SK-N-DZ (cell line): Measurements from ENCODE around the gene B3GLCT. TPM values are rescaled to one million over a fixed set of nuclear protein-coding genes. Genes with fewer than 3 reads are reported as not detected.
A peak's percentile ranks its signal among the peaks of the same experiment; 100 is the strongest.
"Not testable (repeated sequence)": the region's sequence is repeated elsewhere in the genome, so short reads cannot be mapped to it uniquely, and the experiment has no call there.

Experiments used
- DNase-seq: peaks from one replicate; pipeline ENCODE4 v3.0.0-alpha.2; 2015; ENCODE audit warnings: low spot score
- polyA plus RNA-seq, 2 experiments: library from polyadenylated mRNA; depleted of rRNA; stranded (reverse); fragments of >200 nt; gene quantifications; 2 replicates each; pipeline ENCODE4 v1.2.3, GENCODE V29; 2014

Gene B3GLCT
- 13.8 and 15.3 TPM in 2 replicates for polyA plus RNA-seq (2014; cell fraction: cytosol; rRNA removed)
- polyA plus RNA-seq (2014; cell fraction: nucleus; rRNA removed), result 9.0 and 11.3 TPM in 2 replicates

GRCh38 chr13:31199849-31200636 is at the start of gene B3GLCT:
B3GLCT (plus strand) TSS chr13:31199975; CDS start chr13:31200085, 110 bp downstream.
- DNase-seq, result peak; percentile 80

DNA sequence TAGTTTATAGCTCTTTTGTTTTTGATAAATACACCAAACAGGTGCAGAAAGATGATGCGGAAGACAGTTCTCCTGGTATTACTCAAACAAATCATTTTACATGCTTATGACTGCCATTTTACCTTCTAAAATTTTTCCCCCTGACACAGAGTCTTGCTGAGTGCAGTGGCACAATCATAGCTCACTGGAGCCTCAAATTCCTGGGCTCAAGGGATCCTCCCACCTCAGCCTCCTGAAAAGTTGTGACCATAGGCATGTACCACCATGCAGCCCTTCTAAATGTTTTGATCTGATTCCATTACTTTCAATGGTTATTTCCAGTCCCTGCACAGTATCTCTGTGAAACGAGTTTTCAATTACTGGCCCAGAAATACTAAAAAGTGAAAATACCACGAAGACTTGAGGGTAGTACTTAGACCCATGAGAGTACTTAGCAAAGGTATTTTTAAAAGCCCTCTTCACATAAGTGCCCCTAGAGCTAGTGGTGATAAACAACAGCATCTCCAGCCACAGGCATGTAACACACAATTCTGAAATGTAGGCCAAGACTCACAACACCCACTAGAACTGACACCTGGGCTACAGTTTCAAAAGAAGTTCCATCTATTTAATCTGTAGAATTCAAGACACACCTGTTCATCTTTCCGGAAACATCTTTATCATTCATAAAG is 49.3 kb upstream of the B3GLCT start:
- DNase-seq, result no peak

GRCh38 chr13:31151837-31152236 is 47.9 kb upstream of the B3GLCT start:
- no peak for DNase-seq

DNA sequence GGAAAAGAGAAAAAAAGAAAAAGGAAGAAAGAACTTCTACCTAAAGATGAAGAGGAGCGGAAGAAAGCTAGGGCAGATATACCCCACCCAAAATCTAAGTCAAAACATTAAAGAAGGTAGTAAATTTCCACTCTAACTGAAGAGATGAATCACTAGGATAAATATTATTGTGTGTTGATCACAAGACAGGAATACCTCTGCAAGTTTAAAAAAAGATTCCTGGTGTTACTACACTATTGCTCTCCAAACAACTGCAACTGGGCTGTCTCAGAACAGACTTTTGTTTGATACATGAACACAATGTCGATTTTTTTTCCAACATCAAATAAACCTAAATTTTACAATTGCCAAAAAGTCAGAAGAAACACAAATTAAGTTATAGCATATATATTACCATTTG is 44.8 kb upstream of the B3GLCT start:
- DNase-seq, result no peak

DNA sequence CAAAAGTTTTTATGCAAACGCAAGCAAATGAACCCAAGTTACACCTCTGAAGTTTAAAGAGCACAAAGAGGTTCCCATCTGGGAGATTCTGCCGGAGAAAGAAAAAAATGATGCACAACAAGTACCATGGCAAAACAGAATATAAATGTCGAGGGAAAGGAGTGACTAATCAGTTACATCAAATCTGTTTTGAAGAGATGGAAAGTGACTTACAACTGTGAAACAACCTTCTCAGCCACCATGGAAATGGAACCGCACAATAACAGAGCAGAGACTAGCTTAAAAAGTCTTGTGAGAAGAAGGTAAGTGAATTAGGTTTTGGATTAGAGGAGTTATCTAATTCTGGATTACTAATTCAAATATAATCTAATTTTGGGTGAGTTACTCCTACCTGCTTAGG is 40.5 kb upstream of the B3GLCT start:
- peak; percentile 58 for DNase-seq

DNA sequence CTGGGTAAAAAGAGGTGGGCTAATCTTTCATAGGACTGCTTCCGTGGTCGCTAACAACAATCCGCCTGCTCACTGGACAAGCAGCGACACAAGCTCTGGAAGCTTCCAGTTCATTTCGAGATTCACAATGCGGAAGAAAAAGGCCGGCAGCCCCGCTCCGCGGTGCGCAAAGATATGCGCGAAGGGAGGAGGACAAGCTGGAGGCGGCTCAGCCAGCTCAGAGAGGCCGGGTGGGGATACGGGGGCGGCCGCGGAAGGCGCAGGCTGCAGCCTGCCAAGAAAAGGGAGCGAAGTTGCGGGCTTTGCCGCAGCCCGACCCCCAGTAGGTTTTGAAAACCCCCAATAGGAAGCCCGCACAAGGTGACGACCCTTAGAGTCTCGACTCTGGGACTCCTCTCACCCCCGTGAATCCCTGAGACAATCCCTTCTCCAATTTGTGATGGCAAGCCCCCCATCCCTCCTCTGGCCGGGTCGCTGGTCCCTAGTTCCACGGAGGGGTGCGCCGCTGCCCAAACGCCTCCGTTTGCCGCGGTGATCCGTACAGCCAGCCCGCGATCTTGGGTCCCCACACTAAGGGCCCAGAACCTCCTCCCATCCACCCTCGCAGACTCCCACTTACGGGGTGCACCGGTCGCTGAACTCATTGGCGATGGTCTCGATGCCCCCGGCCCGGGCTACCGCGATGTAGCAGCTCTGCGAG is 38.8 kb upstream of the B3GLCT start:
- peak; percentile 76 for DNase-seq

DNA sequence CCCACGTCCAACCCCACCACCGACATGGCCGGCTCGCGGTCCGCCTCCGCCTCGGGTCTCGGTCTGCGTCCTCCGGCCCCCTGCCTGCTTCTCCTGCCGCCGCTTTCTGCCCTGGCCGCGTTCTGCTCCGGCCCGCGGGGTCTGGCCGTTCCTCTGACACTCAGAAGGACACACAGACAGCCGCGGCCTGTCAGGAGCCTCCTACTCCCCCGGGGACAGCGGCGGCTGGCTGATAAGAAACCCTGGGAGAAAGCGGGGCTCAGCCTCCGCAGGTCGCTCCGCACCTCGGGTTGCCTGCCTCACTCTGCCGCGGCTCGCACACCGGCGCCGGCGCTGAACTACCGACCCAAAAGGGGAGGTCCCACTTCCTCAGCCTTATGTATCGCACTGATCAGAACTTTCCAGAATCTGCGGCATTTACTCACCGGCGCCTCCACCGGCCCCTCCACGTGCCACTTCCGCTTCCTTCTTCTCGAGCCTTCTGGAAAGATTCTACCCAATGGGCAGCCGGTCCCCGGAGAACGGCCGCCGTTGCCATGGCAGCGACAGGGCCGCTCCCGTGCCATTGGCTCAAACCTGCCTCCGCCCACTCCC is 38.1 kb upstream of the B3GLCT start, which contains the start of gene HSPH1:
TSS of gene HSPH1 (minus strand) at position 348 of the 594 bp plus-strand sequence. CDS start at position 26, 322 bp downstream.
- DNase-seq, result peak; percentile 99

DNA sequence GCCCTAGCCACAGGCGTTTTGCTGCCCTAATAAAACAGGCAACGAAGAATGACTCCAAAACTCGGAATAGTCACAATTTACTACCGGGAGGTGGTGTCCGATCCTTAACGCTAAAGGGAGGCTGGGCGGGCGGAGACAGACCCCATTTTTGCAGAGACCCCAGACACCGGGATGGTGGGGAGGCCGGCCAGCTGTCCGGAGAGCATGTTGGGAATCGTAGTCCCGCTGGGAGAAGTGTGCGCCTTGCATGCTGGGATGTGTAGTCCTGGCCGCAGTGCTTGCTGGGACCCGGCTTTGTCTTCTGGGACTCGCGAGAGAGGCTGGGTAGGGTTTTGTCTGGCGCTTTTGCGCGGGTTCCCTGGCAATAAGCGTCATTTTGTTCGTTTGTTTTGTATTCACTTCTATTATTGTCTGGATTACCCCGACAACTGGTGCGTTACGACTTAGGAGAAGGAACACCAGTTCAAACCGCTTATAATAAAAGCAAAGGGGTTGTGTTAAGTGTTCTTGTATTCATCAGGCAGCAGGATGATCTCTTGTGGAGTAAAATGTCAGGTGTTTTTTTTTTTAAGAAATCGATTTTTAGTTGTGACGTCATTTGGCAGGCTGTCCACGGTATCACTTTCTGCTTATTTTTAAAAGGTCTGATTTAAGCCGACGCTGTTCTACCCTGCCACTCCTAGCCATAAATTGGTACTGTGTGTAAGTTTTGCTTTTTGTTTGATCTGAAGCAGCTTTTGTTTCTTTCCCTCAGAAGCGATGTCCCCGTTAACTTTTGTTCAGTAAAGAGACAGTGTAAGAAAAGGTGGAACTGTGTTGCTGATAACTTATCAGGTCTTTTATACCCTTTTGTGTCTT is 37.4 kb upstream of the B3GLCT start:
- DNase-seq, result peak; percentile 99

GRCh38 chr13:31166591-31166990 is 33.2 kb upstream of the B3GLCT start:
- no peak for DNase-seq

DNA sequence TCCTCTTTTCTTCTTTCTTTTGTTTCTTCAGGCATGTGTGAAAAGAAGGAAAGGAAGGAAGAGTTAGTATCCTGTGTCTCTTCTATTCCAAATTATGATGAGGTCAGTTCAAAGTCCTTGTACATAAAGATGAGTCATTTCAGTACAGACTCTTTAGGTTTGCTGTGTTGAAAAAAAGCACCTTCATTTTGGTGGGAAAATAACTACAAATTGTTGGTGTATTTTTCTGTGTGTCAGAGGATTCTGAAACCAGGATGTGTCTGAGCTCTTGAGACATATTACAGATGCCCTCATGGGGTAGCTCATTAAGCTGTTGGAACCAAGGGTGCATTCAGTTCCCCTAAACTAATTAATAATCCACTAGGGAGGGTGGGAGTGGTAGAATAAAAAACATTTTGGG is 32.3 kb upstream of the B3GLCT start:
- DNase-seq, result no peak

- DNase-seq, result no peak
Measured at GRCh38 chr13:31168166-31168565, 31.6 kb upstream of the B3GLCT start.

DNA sequence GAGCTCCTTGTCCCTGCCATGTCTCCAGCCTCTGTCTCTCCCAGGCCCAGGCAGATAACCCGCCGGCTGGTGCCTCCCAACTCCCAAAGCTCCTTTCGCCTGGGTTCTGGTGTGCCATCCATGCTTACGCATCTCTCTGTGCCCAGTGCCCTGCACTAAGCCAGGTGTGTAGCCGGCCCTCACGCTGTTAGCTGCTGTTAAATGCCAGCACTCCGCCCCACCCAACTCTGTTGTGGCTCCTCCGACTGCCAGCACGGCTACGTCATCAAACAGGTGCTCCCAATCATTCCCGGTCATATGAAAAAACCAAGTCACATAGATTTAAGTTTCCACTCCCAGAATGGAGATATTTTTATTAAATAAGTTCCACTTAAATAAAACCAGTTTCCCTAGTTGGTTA is 31.0 kb upstream of the B3GLCT start:
- no peak for DNase-seq

GRCh38 chr13:31172001-31172400 is 27.8 kb upstream of the B3GLCT start:
- DNase-seq, result no peak

DNA sequence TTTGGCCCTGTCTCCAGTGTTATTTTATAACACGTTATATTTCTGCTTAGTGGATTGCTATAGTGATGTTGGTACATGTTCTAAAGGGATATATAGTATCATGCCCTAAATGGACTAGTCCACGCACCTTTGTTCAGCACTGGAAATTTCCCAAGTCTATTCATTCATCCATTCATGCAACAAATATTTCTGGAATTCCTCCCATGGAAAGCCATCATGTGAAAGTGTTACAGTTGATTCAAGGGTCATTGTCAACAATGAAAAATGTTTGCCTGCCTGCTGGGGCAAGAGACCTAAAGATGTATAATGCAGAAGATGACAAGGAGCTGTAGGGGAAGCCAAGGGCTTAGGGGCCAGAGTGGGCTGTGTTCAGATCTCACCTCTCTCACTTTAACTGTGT is 27.2 kb upstream of the B3GLCT start:
- no peak for DNase-seq

- no peak for DNase-seq
Measured at GRCh38 chr13:31174018-31174417, 25.8 kb upstream of the B3GLCT start.

DNA sequence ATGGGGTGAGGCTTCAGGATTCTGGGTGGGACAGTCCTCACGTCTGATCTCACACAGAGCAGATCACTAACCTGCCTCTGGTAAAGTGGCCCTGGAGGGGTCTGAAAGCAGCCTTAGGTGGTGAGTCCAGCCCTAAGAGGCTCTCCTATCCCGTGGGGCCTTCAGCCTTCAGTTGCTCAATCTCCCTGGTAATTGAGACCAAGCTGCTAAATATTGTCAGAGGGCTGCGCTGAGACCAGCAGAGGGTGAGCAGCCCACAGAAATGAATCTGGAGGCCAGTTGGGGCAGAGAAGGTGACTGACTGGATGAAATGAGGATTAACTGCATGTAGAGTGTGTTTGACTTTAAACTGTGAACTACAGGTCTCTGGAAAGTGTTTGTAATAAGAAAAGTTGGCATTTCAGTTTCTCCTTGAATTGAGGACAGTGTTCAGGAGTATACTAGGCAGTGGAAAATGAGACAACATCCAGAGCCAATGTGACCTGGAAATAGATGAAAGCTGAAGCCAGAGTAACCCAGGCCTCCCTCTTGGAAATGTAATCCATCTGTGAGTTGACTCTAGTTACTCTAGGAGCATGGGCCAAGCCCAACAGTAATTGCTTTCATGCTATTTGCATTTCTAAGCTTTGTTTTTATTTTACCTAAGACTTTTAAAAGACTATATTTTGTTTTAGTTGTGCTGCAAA is 23.8 kb upstream of the B3GLCT start:
- peak; percentile 14 for DNase-seq

GRCh38 chr13:31177813-31178495 is 21.8 kb upstream of the B3GLCT start:
- not testable (repeated sequence) for DNase-seq

DNA sequence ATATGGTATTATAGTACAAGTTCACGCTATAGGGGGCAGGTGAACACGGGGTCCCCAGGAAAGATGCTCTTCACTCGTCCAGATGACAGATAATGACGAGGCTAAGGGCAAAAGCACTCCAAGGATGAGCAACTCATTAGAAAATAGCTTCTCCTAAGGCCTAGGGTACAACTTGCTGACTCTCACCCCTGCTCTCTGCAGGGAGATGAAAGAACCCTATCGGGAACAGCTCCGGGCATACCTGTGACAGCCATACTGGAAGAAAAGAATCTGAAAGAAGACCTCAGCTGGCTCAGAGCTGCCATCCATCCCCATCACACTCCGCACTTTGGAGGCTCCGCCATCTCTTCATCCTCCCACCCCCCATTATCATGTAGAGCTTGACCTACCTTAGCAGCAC is 20.5 kb upstream of the B3GLCT start:
- DNase-seq, result no peak

DNA sequence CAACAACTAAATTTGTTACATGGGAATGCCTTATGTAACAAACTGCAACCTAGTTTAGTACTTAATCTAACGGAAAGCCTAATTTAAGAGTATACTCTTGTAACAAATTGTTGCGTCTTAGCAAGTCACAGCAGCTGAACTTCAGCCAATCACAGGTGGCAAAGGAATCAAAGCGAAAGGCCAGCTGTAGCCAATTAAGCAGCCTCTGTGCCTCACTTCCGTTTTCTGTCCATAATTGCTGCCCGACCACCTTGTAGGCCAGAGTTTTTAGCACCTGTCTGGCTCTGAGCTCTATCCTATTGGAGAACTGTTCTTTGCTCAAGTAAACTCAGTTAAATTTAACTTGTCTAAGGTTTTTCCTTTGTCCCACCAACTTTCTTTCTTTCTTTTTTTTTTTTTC is 20.0 kb upstream of the B3GLCT start:
- no peak for DNase-seq

GRCh38 chr13:31182987-31183386 is 16.8 kb upstream of the B3GLCT start:
- no peak for DNase-seq
